Retinal pigment epithelial cell (primary cell): Measurements from ENCODE around the gene NR2C2.
A peak's percentile ranks its signal among the peaks of the same experiment; 100 is the strongest.

ENCODE experiments used
- DNase-seq: peaks from one replicate; pipeline ENCODE4 v3.0.0-alpha.2; 2010; ENCODE audit warnings: low read depth
- H3K4me3 ChIP-seq: 2 replicates; pipeline ENCODE4 v1.5.1; 2011; ENCODE audit warnings: mild to moderate bottlenecking, low read length, control low read depth, moderate library complexity
- TF ChIP-seq, protein P1 (sequence below): conservative IDR thresholded peaks from 2 replicates; pipeline ENCODE4 v1.5.1; 2011; ENCODE audit warnings: low read depth, low read length, control low read depth, inconsistent platforms

The NR2C2 gene

DNA sequence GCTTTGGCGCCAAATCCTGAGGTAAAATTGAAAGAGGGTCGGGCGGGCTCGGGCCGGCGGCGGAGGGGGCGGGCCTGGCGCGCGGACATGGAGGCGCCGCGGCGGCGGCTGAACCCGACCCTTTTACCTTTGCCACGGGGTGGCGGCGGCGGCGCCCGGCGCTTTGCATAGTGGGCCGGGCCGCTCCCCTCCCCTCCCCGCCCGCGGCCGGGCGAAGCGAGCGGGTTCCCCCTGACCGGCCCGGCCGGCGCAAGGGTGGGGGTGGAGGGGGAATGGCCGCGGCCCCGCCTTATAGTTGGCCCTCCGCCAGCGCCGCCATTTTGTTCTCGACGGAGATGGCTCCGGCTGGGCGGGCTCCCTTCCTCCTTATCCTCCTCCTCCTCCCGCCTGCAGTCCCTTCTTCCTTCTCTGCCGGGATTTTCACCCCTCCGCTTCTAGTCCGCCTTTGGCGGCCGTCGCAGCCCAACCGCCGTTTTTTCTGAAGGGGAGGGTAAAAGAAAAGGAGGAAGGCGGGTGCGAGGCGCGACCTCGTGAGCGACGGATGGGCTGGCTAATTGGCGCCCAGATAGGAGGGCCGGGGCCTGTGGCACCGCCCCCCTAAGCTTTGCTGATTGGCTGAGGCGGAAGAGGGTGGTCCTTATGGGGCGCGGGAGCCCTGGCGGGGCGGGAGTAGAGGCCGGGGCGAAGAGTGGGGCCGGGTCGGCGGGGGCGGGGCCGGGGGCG, 664 bp downstream of the NR2C2 start:
- peak overlapping the region; percentile 71 for H3K4me3 ChIP-seq
- TF ChIP-seq, protein P1, sequence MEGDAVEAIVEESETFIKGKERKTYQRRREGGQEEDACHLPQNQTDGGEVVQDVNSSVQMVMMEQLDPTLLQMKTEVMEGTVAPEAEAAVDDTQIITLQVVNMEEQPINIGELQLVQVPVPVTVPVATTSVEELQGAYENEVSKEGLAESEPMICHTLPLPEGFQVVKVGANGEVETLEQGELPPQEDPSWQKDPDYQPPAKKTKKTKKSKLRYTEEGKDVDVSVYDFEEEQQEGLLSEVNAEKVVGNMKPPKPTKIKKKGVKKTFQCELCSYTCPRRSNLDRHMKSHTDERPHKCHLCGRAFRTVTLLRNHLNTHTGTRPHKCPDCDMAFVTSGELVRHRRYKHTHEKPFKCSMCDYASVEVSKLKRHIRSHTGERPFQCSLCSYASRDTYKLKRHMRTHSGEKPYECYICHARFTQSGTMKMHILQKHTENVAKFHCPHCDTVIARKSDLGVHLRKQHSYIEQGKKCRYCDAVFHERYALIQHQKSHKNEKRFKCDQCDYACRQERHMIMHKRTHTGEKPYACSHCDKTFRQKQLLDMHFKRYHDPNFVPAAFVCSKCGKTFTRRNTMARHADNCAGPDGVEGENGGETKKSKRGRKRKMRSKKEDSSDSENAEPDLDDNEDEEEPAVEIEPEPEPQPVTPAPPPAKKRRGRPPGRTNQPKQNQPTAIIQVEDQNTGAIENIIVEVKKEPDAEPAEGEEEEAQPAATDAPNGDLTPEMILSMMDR: no peak
- peak; percentile 88 for DNase-seq

DNA sequence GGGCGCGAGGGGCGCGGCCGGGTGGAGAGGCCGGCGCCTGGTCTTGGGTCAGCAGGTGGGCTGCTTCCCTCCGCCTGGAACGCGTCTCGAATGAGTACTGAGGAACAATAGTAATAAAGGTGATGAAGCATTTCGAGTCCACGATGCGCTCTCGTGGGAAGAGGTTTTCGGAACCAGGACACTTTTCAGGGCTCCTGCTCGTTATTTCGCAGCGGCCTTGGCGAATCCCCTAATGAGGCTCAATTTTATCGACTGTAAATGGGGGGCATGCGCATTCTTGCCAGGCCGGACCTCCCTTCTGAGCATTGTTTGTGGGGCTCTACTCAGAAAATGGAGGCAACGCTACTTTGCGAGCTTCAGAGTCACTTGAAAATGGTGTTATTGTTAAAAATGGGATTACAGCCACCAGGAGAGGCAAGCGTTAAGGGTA, 1.2 kb downstream of the NR2C2 start:
- DNase-seq: no peak
- TF ChIP-seq, protein P1: no peak
- H3K4me3 ChIP-seq: peak overlapping the region; percentile 78

- peak overlapping the region; percentile 78 for H3K4me3 ChIP-seq
- no peak for DNase-seq
- TF ChIP-seq, protein P1: no peak
These were observed 1.7 kb downstream of the NR2C2 start for GRCh38 chr3:14949126-14949525.

DNA sequence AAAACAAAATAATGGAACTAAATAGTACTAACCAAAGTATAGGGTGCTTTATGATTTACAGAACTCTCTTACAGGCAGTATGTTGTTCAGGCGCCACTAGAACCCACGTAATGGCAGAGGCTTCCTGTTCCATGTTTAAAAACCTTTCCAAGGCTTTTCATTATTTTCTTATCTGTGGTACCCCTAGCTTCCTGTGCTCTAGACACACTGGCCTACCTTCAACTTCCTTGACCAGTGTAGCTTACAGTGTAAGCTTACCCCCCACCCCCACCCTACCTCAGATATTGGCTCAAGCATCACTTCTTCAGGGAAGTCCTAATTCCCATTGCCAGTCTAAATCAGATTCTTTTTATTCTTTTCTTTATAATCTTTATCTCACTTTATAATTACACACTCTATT, 2.9 kb downstream of the NR2C2 start:
- H3K4me3 ChIP-seq: no peak overlapping the region
- DNase-seq: no peak
- TF ChIP-seq, protein P1: no peak

- DNase-seq: no peak
- no peak overlapping the region for H3K4me3 ChIP-seq
- TF ChIP-seq, protein P1: no peak
These were observed 9.8 kb downstream of the NR2C2 start for GRCh38 chr3:14957153-14957552.

DNA sequence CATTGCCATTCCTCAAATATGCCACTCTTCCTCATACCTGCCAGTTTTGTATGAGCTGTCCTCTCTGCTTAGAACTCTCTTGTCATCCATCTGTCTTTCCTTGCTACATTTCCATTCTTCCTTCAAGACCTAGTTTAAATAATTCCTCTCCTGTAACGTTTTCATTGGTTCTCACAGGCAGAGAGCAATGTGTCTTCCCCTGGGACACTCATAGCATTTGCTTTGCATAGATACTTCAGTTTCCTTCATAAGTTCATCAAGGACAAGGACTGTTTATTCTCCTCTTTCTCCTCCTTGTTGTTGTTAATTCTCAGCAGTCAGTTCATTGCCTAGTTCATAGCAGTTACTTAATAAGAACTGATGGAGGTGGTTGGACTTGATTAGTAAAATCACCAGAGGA, 10.5 kb downstream of the NR2C2 start:
- H3K4me3 ChIP-seq: no peak overlapping the region
- no peak for DNase-seq
- TF ChIP-seq, protein P1: no peak

DNA sequence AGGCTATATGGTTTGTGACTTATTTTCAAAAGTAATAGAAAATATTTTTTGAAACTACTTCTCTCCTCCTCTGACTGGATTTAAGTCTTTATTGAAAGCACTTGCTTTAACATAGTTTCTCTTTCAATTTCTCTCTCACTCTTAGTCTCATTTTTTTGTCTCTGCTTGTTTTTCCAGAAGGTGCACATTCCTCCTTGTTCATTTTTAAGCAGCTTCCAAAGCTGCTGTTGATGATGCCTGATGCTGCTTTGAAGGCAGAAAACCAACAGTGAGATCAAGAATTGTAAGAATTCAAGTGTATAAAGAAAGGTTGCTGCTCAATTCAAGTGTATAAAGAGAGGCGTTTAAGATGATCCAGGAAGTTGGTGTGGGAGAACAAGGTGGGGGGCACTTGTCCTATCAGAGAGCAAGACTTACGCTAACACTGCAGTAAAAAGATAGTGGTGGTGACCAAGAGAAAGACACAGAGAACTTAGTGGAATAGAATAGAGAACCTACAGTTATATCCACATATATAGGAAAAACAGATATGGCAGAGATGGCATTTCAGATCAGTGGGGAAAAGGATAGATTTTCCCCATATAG, 12.1 kb downstream of the NR2C2 start:
- no peak for DNase-seq
- no peak overlapping the region for H3K4me3 ChIP-seq
- TF ChIP-seq, protein P1: no peak
